HCT116 (cell line): ENCODE results near the gene BSG. TPM values are rescaled to one million over a fixed set of nuclear protein-coding genes. Genes with fewer than 3 reads are reported as not detected.

Experiments
- ATAC-seq: fragments of 200-7000 bp; cut with Tn5 transposase; 2 replicates; pipeline ENCODE4 v1.9.1; 2020; ENCODE audit warnings: mild to moderate bottlenecking, moderate library complexity
- BruUV-seq: library from RNA; stranded (reverse); fragments of 400-500 nt; replicated peaks from 2 replicates; lab custom pipeline; 2021; lab: Mats Ljungman, UMichigan
- CTCF ChIA-PET: fragments of 300-600 bp; sonication (Branson Sonifier 250); formaldehyde crosslinking; loops from one replicate; lab custom pipeline; 2021; ENCODE audit warnings: antibody characterized with exemption; lab: Charles Lee
- POLR2A ChIA-PET: fragments of 300-600, 350-600 bp; sonication (Branson Sonifier 250); formaldehyde crosslinking; loops from one replicate; lab custom pipeline; 2021; ENCODE audit warnings: antibody characterized with exemption; lab: Charles Lee
- RAD21 ChIA-PET, 2 experiments: fragments of 300-600 bp; sonication (Branson Sonifier 250); formaldehyde crosslinking; loops; one replicate each; lab custom pipeline; 2023; ENCODE audit warnings: low total read pairs in 2 of 2; ENCODE audit not compliant: uncharacterized antibody in 2 of 2, unreplicated experiment in 2 of 2, low non-redundant PET in 1 of 2; lab: Charles Lee
- DNase-seq: peaks from one replicate; pipeline ENCODE4 v3.0.0-alpha.2; 2010; ENCODE audit warnings: low read depth, low spot score
- H2AFZ ChIP-seq: fragments of 200-600 bp; shearing (Covaris generic), sonication (generic); 2 replicates; pipeline ENCODE4 v1.6.1; 2017; ENCODE audit warnings: low read depth, mixed run types, mixed read lengths, antibody characterized with exemption, low read length; ENCODE audit not compliant: poor library complexity, severe bottlenecking
- H3K27ac ChIP-seq: 2 replicates; pipeline ENCODE4 v1.5.1; 2012; ENCODE audit warnings: low read depth, low read length
- H3K27me3 ChIP-seq: fragments of 200-600 bp; sonication (generic); 2 replicates; pipeline ENCODE4 v1.6.1; 2016; ENCODE audit warnings: mixed run types, low read length, mixed read lengths; ENCODE audit not compliant: insufficient read depth
- H3K36me3 ChIP-seq, 2 experiments: fragments of 200-500 bp in 1 of 2; fragments of 200-600 bp in 1 of 2; sonication (Bioruptor generic) in 1 of 2; sonication (generic) in 1 of 2; 2 replicates each; pipeline versions ENCODE4 v1.5.1 to v1.6.1; 2014 to 2016; ENCODE audit warnings: low read length in 2 of 2, inconsistent platforms in 1 of 2, mixed read lengths in 1 of 2, mixed run types in 1 of 2; ENCODE audit not compliant: insufficient read depth in 2 of 2, control insufficient read depth in 1 of 2
- H3K4me1 ChIP-seq, 2 experiments: fragments of 200-600 bp in 1 of 2; sonication (generic) in 1 of 2; 2 replicates each; pipeline versions ENCODE4 v1.5.1 to v1.6.1; 2012 to 2017; ENCODE audit warnings: low read length in 2 of 2, inconsistent platforms in 1 of 2, mild to moderate bottlenecking in 1 of 2, mixed read lengths in 1 of 2, mixed run types in 1 of 2, moderate library complexity in 1 of 2; ENCODE audit not compliant: insufficient read depth in 2 of 2, control insufficient read depth in 1 of 2
- H3K4me2 ChIP-seq: fragments of 200-600 bp; sonication (generic); 2 replicates; pipeline ENCODE4 v1.6.1; 2017; ENCODE audit warnings: mixed run types, low read length, mixed read lengths
- H3K4me3 ChIP-seq, 2 experiments: fragments of 200-600 bp in 1 of 2; sonication (generic) in 1 of 2; replicated peaks in 1 of 2; 2 replicates each; pipeline ENCODE4 v1.5.1; 2011 to 2016; ENCODE audit warnings: low read length in 2 of 2, control low read depth in 1 of 2, low read depth in 1 of 2, mild to moderate bottlenecking in 1 of 2, mixed read lengths in 1 of 2, mixed run types in 1 of 2
- H3K79me2 ChIP-seq: fragments of 200-600 bp; sonication (generic); 2 replicates; pipeline ENCODE4 v1.6.1; 2017; ENCODE audit warnings: mild to moderate bottlenecking, mixed run types, low read length, moderate library complexity, mixed read lengths; ENCODE audit not compliant: insufficient read depth
- H3K9ac ChIP-seq: fragments of 200-600 bp; sonication (generic); 2 replicates; pipeline ENCODE4 v1.6.1; 2016; ENCODE audit warnings: low read length, mixed read lengths
- H3K9me2 ChIP-seq: fragments of 200-600 bp; sonication (generic), shearing (Covaris generic); 2 replicates; pipeline ENCODE4 v1.6.1; 2017; ENCODE audit warnings: mixed run types, mild to moderate bottlenecking, moderate library complexity; ENCODE audit not compliant: insufficient read depth
- H3K9me3 ChIP-seq, 2 experiments: fragments of 200-500 bp in 1 of 2; fragments of 200-600 bp in 1 of 2; sonication (Bioruptor generic) in 1 of 2; sonication (generic) in 1 of 2; 2 replicates each; pipeline ENCODE4 v1.6.1; 2014 to 2017; ENCODE audit warnings: low read length in 2 of 2, mixed read lengths in 2 of 2, inconsistent platforms in 1 of 2, low read depth in 1 of 2, mild to moderate bottlenecking in 1 of 2, mixed run types in 1 of 2, moderate library complexity in 1 of 2; ENCODE audit not compliant: control insufficient read depth in 1 of 2, insufficient read depth in 1 of 2
- H4K20me1 ChIP-seq: fragments of 200-600 bp; sonication (generic), shearing (Covaris generic); 2 replicates; pipeline ENCODE4 v1.6.1; 2017; ENCODE audit warnings: mixed run types, mild to moderate bottlenecking, moderate library complexity; ENCODE audit not compliant: insufficient read depth
- ATF3 ChIP-seq: IDR thresholded peaks from 2 replicates; pipeline ENCODE4 v1.6.1; 2012
- CEBPB ChIP-seq: IDR thresholded peaks from 2 replicates; pipeline ENCODE4 v1.6.1; 2012; ENCODE audit warnings: low read depth
- CTCF ChIP-seq, 3 experiments: fragments of 200-600 bp in 1 of 3; sonication (generic) in 1 of 3; IDR thresholded peaks in 2 of 3; conservative IDR thresholded peaks in 1 of 3; 2 replicates each; pipeline ENCODE4 v1.5.1; 2012 to 2017; ENCODE audit warnings: low read depth in 2 of 3, low read length in 2 of 3, antibody characterized with exemption in 1 of 3, borderline replicate concordance in 1 of 3, control low read depth in 1 of 3, mild to moderate bottlenecking in 1 of 3, mixed read lengths in 1 of 3, mixed run types in 1 of 3, moderate library complexity in 1 of 3; ENCODE audit not compliant: insufficient read depth in 1 of 3
- EGR1 ChIP-seq: IDR thresholded peaks from 2 replicates; pipeline ENCODE4 v1.6.1; 2012; ENCODE audit warnings: low read depth
- EZH2phosphoT487 ChIP-seq: fragments of 200-600 bp; IDR thresholded peaks from 2 replicates; pipeline ENCODE4 v1.6.1; 2018; ENCODE audit warnings: antibody characterized with exemption, borderline replicate concordance
- FOSL1 ChIP-seq: IDR thresholded peaks from 2 replicates; pipeline ENCODE4 v1.6.1; 2012; ENCODE audit warnings: low read depth
- MAX ChIP-seq: IDR thresholded peaks from 2 replicates; pipeline ENCODE4 v1.6.1; 2012
- POLR2A ChIP-seq: IDR thresholded peaks from 2 replicates; pipeline ENCODE4 v1.7.0; 2011; ENCODE audit warnings: borderline replicate concordance; ENCODE audit not compliant: insufficient read depth, insufficient read length; ENCODE audit errors: extremely low read depth
- SIN3A ChIP-seq: IDR thresholded peaks from 2 replicates; pipeline ENCODE4 v1.6.1; 2012; ENCODE audit warnings: low read depth
- SP1 ChIP-seq: IDR thresholded peaks from 2 replicates; pipeline ENCODE4 v1.6.1; 2012; ENCODE audit warnings: low read depth
- SRF ChIP-seq: IDR thresholded peaks from 2 replicates; pipeline ENCODE4 v1.6.1; 2012; ENCODE audit warnings: low read depth
- TCF7L2 ChIP-seq: IDR thresholded peaks from 2 replicates; pipeline ENCODE4 v1.7.0; 2011; ENCODE audit warnings: borderline replicate concordance, inconsistent platforms; ENCODE audit not compliant: insufficient read depth, insufficient read length; ENCODE audit errors: extremely low read depth
- YY1 ChIP-seq: IDR thresholded peaks from 2 replicates; pipeline ENCODE4 v1.6.1; 2011; ENCODE audit warnings: low read length, low read depth, moderate library complexity, mild to moderate bottlenecking; ENCODE audit not compliant: insufficient replicate concordance; ENCODE audit errors: extremely low read depth
- ZBTB33 ChIP-seq: IDR thresholded peaks from 2 replicates; pipeline ENCODE4 v1.6.1; 2011; ENCODE audit warnings: mild to moderate bottlenecking, low read length, moderate library complexity; ENCODE audit not compliant: insufficient replicate concordance; ENCODE audit errors: extremely low read depth
- ZFX ChIP-seq: fragments of 450-650 bp; IDR thresholded peaks from 2 replicates; pipeline ENCODE4 v1.6.1; 2017
- ZNF274 ChIP-seq: fragments of 200-500 bp; sonication (Bioruptor generic); IDR thresholded peaks from 2 replicates; pipeline ENCODE4 v1.6.1; 2014; ENCODE audit warnings: mild to moderate bottlenecking, low read depth, low read length, inconsistent platforms
- intact Hi-C: fragments of 100-400 bp; cut with micrococcal nuclease; formaldehyde crosslinking; loops from 2 replicates; pipeline ENCODE4 v1.10.0; 2022
- total RNA-seq: library from RNA; stranded (reverse); gene quantifications from one replicate; pipeline ENCODE4 v1.2.1, GENCODE V29; 2021; ENCODE audit not compliant: unreplicated experiment

The BSG gene
- total RNA-seq, 1 experiment from 2014 or later, result 603 TPM

GRCh38 chr19:622666-623065 lies 50.3 kb downstream of the BSG start:
- peaks cover 5% of the 10 kb centered on the region; the same call in 1 of the 2 replicates for H3K79me2 ChIP-seq
- H3K9me2 ChIP-seq, result no peaks in the 10 kb centered on the region
- H3K9ac ChIP-seq, result no peak overlapping the region
- H3K27me3 ChIP-seq, result no peaks in the 10 kb centered on the region
- POLR2A ChIA-PET, result no interaction called here
- H3K9me3 ChIP-seq, result no peaks in the 10 kb centered on the region
- CTCF ChIA-PET, result no interaction called here
- TF ChIP-seq FOSL1, result no peak
- no peak for TF ChIP-seq YY1
- no peak for TF ChIP-seq CEBPB
- no peak for TF ChIP-seq TCF7L2
- no peak for TF ChIP-seq SIN3A
- no peak for TF ChIP-seq ATF3
- TF ChIP-seq ZNF274, result no peak
- no peak for TF ChIP-seq ZBTB33
- TF ChIP-seq MAX, result no peak
- TF ChIP-seq CTCF (IDR thresholded peaks at IDR 0.05 in 2 of 3, conservative IDR thresholded peaks at IDR 0.05 in 1 of 3; ENCODE audit: borderline replicate concordance in 1 of 3, insufficient read depth in 1 of 3, low read depth in 2 of 3, low read length in 2 of 3), result no peak
- no peak for TF ChIP-seq EZH2phosphoT487
- no peak for TF ChIP-seq POLR2A
- no peak for TF ChIP-seq SRF
- TF ChIP-seq ZFX, result no peak
- no peak for TF ChIP-seq EGR1
- no peak for TF ChIP-seq SP1
- no peak overlapping the region for H3K27ac ChIP-seq
- H2AFZ ChIP-seq, result no peak overlapping the region
- RAD21 ChIA-PET, result no interaction called here
- H3K4me2 ChIP-seq, result no peak overlapping the region
- H3K36me3 ChIP-seq, result peaks cover 0 to 53% of the 10 kb centered on the region in 2 experiments; a peak in 2 of 4 replicates
- intact Hi-C loops, result no loop called here
- H4K20me1 ChIP-seq, result no peaks in the 10 kb centered on the region
- DNase-seq (no peak), ATAC-seq (no peak)
- no TSS peak for BruUV-seq
- H3K4me3 ChIP-seq, result no peak overlapping the region
- peaks cover 4 to 21% of the 10 kb centered on the region in 2 experiments; a peak in 3 of 4 replicates for H3K4me1 ChIP-seq
